GM12878 (cell line): ENCODE results near the gene PUM2. TPM values are rescaled to one million over a fixed set of nuclear protein-coding genes. Genes with fewer than 3 reads are reported as not detected.

ENCODE experiments used
- ATAC-seq: fragments of 200-7000 bp; cut with Tn5 transposase; 3 replicates; pipeline ENCODE4 v1.9.1; 2020; ENCODE audit warnings: mild to moderate bottlenecking, moderate library complexity
- BruUV-seq: library from RNA; stranded (reverse); fragments of 400-500 nt; replicated peaks from 2 replicates; lab custom pipeline; 2021; lab: Mats Ljungman, UMichigan
- CTCF ChIA-PET: fragments of 300-600 bp; sonication (Branson Sonifier 250); formaldehyde crosslinking; extraction: SDS; loops from one replicate; lab custom pipeline; 2021; ENCODE audit warnings: inconsistent platforms; lab: Yijun Ruan, JAX
- POLR2A ChIA-PET: fragments of 350-600 bp; formaldehyde crosslinking; extraction: SDS; loops from one replicate; lab custom pipeline; 2021; ENCODE audit warnings: inconsistent platforms; lab: Charles Lee
- RAD21 ChIA-PET: fragments of 300-600 bp; sonication (Branson Sonifier 250); formaldehyde crosslinking; loops from one replicate; lab custom pipeline; 2023; ENCODE audit warnings: antibody characterized with exemption; ENCODE audit not compliant: unreplicated experiment; lab: Charles Lee
- SMC1A ChIA-PET: fragments of 300-600 bp; sonication (Branson Sonifier 250); formaldehyde crosslinking; loops from one replicate; lab custom pipeline; 2023; ENCODE audit not compliant: unreplicated experiment, uncharacterized antibody; lab: Charles Lee
- DNase-seq: peaks from one replicate; pipeline ENCODE4 v3.0.0-alpha.2; 2011; ENCODE audit warnings: low read depth, low spot score
- FAIRE-seq: peaks from 3 replicates; lab custom pipeline; 2011; peaks lifted over from hg19 to GRCh38; lab: Jason Lieb, UNC
- H2AFZ ChIP-seq: 2 replicates; pipeline ENCODE4 v1.6.0; 2011; ENCODE audit warnings: low read depth, low read length, control low read depth; ENCODE audit not compliant: control insufficient read depth
- H3K27ac ChIP-seq: 2 replicates; pipeline ENCODE4 v1.5.1; 2011; ENCODE audit warnings: control low read depth; ENCODE audit not compliant: control insufficient read depth, insufficient read depth
- H3K27me3 ChIP-seq, 2 experiments: replicated peaks in 1 of 2; 2 replicates each; pipeline versions ENCODE4 v1.6.0 to v1.6.1; 2011; ENCODE audit warnings: low read length in 1 of 2; ENCODE audit not compliant: control insufficient read depth in 2 of 2, insufficient read depth in 2 of 2
- H3K36me3 ChIP-seq, 2 experiments: 2 replicates each; pipeline ENCODE4 v1.5.1; 2011; ENCODE audit warnings: low read length in 1 of 2; ENCODE audit not compliant: control insufficient read depth in 2 of 2, insufficient read depth in 2 of 2
- H3K4me1 ChIP-seq: 2 replicates; pipeline ENCODE4 v1.6.1; 2011; ENCODE audit warnings: mild to moderate bottlenecking, low read length, moderate library complexity, mixed read lengths; ENCODE audit not compliant: control insufficient read depth, insufficient read depth
- H3K4me2 ChIP-seq: 2 replicates; pipeline ENCODE4 v1.6.0; 2011; ENCODE audit warnings: control low read depth; ENCODE audit not compliant: control insufficient read depth, insufficient read depth
- H3K4me3 ChIP-seq: fragments of 200-600 bp; sonication (generic); 2 replicates; pipeline ENCODE4 v1.5.1; 2016
- H3K79me2 ChIP-seq: 2 replicates; pipeline ENCODE4 v1.6.0; 2011; ENCODE audit warnings: low read length; ENCODE audit not compliant: control insufficient read depth, insufficient read depth
- H3K9ac ChIP-seq: 2 replicates; pipeline ENCODE4 v1.8.0; 2011; ENCODE audit warnings: low read length, control low read depth, mixed read lengths; ENCODE audit not compliant: control insufficient read depth, insufficient read depth
- H3K9me3 ChIP-seq: replicated peaks from 3 replicates; pipeline ENCODE4 v1.5.1; 2011; ENCODE audit warnings: mild to moderate bottlenecking, low read length; ENCODE audit not compliant: control insufficient read depth, insufficient read depth
- H4K20me1 ChIP-seq: 2 replicates; pipeline ENCODE4 v1.6.0; 2011; ENCODE audit not compliant: control insufficient read depth, insufficient read depth
- BHLHE40 ChIP-seq, 2 experiments: fragments of 450-650 bp in 1 of 2; IDR thresholded peaks; 2 replicates each; pipeline ENCODE4 v1.6.1; 2011 to 2017; ENCODE audit warnings: low read depth in 2 of 2, borderline replicate concordance in 1 of 2, improper control_type of control experiment in 1 of 2, low read length in 1 of 2, mild to moderate bottlenecking in 1 of 2
- EGR1 ChIP-seq, 2 experiments: IDR thresholded peaks; 1 replicate in 1 of 2; 2 replicates in 1 of 2; pipeline ENCODE4 v1.6.1; 2011 to 2012; ENCODE audit warnings: low read depth in 2 of 2, low read length in 2 of 2, borderline replicate concordance in 1 of 2, mild to moderate bottlenecking in 1 of 2, moderate library complexity in 1 of 2
- FOXM1 ChIP-seq: IDR thresholded peaks from 2 replicates; pipeline ENCODE4 v1.6.1; 2012; ENCODE audit warnings: low read depth, mild to moderate bottlenecking, inconsistent platforms, low read length, moderate library complexity
- GATAD2B ChIP-seq: fragments of 450-650 bp; conservative IDR thresholded peaks from 2 replicates; pipeline ENCODE4 v1.6.1; 2017; ENCODE audit warnings: low read depth, mild to moderate bottlenecking, moderate library complexity
- HDAC6 ChIP-seq: fragments of 200-600 bp; sonication (generic); IDR thresholded peaks from one replicate; pipeline ENCODE4 v1.8.0; 2017; ENCODE audit warnings: antibody characterized with exemption; ENCODE audit not compliant: unreplicated experiment
- IRF3 ChIP-seq: fragments of 450-650 bp; IDR thresholded peaks from 2 replicates; pipeline ENCODE4 v1.6.1; 2014; ENCODE audit warnings: mild to moderate bottlenecking
- KLF5 ChIP-seq: fragments of 450-650 bp; IDR thresholded peaks from 2 replicates; pipeline ENCODE4 v1.6.1; 2014; ENCODE audit warnings: mild to moderate bottlenecking; ENCODE audit not compliant: partially characterized antibody
- LARP7 ChIP-seq: fragments of 450-650 bp; IDR thresholded peaks from 2 replicates; pipeline ENCODE4 v1.6.1; 2017; ENCODE audit warnings: mild to moderate bottlenecking
- MTA2 ChIP-seq: fragments of 450-650 bp; IDR thresholded peaks from 2 replicates; pipeline ENCODE4 v1.6.1; 2016; ENCODE audit warnings: low read depth, mild to moderate bottlenecking, moderate library complexity
- MYC ChIP-seq: IDR thresholded peaks from 2 replicates; pipeline ENCODE4 v1.6.1; 2011; ENCODE audit warnings: mild to moderate bottlenecking, low read length, moderate library complexity, inconsistent platforms; ENCODE audit not compliant: insufficient read depth, insufficient replicate concordance, insufficient read length, severe bottlenecking
- NFXL1 ChIP-seq: fragments of 450-650 bp; IDR thresholded peaks from 2 replicates; pipeline ENCODE4 v1.6.1; 2017; ENCODE audit warnings: antibody characterized with exemption, mild to moderate bottlenecking, borderline replicate concordance
- NKRF ChIP-seq: fragments of 450-650 bp; conservative IDR thresholded peaks from 2 replicates; pipeline ENCODE4 v1.6.1; 2017; ENCODE audit warnings: mild to moderate bottlenecking, moderate library complexity
- NR2F1 ChIP-seq: fragments of 450-650 bp; conservative IDR thresholded peaks from 2 replicates; pipeline ENCODE4 v1.6.1; 2017; ENCODE audit warnings: mild to moderate bottlenecking
- POLR2A ChIP-seq: IDR thresholded peaks from 2 replicates; pipeline ENCODE4 v1.6.1; 2011; ENCODE audit warnings: low read depth, mild to moderate bottlenecking, low read length
- POLR2AphosphoS2 ChIP-seq: IDR thresholded peaks from 2 replicates; pipeline ENCODE4 v1.6.1; 2011; ENCODE audit warnings: low read depth, mild to moderate bottlenecking, low read length, improper control_type of control experiment, moderate library complexity
- RB1 ChIP-seq: fragments of 450-650 bp; formaldehyde crosslinking; IDR thresholded peaks from 2 replicates; pipeline ENCODE4 v1.6.1; 2017; ENCODE audit warnings: mild to moderate bottlenecking, borderline replicate concordance
- SMARCA5 ChIP-seq: fragments of 450-650 bp; IDR thresholded peaks from 2 replicates; pipeline ENCODE4 v1.6.1; 2017; ENCODE audit warnings: mild to moderate bottlenecking
- YY1 ChIP-seq: IDR thresholded peaks from 2 replicates; pipeline ENCODE4 v1.6.1; 2011; ENCODE audit warnings: low read depth, mild to moderate bottlenecking, low read length
- ZNF207 ChIP-seq: fragments of 450-650 bp; IDR thresholded peaks from 2 replicates; pipeline ENCODE4 v1.6.1; 2014; ENCODE audit warnings: antibody characterized with exemption, mild to moderate bottlenecking, borderline replicate concordance
- WGBS: methylation state at CpG from one replicate; pipeline ENCODE4 v1.1.6; 2016; ENCODE audit warnings: low lambda C conversion rate; ENCODE audit not compliant: insufficient replicate concordance, insufficient coverage; ENCODE audit errors: missing lambda C conversion rate; 5-methylcytosine and 5-hydroxymethylcytosine counted together
- in situ Hi-C: fragments of 300-500 bp; cut with MboI; formaldehyde crosslinking; loops from 9 replicates; pipeline ENCODE4 v1.14.3; 2018; ENCODE audit warnings: mixed read lengths
- intact Hi-C: fragments of 100-400 bp; cut with micrococcal nuclease; formaldehyde crosslinking; loops from one replicate; pipeline ENCODE4 v1.14.2; 2022; ENCODE audit not compliant: unreplicated experiment
- polyA plus RNA-seq, 11 experiments: library from polyadenylated mRNA; depleted of rRNA in 4 of 11; unstranded in 6 of 11; stranded (reverse) in 5 of 11; fragments of >200 nt; fragmentation: Nextera tagmentation in 4 of 11; fragmentation: Illumina TruSeq in 1 of 11; extraction: Ambion mirVana in 4 of 11; extraction: Trizol in 1 of 11; gene quantifications; 1 replicate in 1 of 11; 2 replicates in 10 of 11; pipeline versions ENCODE4 v1.2.1 to v1.2.3, GENCODE V29; 2011 to 2016; ENCODE audit warnings: inconsistent platforms in 2 of 11, missing spikeins in 2 of 11, low read depth in 1 of 11
- total RNA-seq, 4 experiments: library from RNA; depleted of rRNA in 3 of 4; stranded (reverse); fragments of >200 nt in 3 of 4; fragmentation: Illumina TruSeq in 1 of 4; extraction: Trizol in 1 of 4; gene quantifications; 2 replicates each; pipeline versions ENCODE4 v1.2.1 to v1.2.3, GENCODE V29; 2013 to 2021

PUM2 gene
- total and polyA plus RNA-seq, 10 of the 15 experiments (the other 5 are each of a cell fraction or from before 2014, with no cell fraction given) = 14.5 to 87.6 (median 29.4) TPM

GRCh38 chr2:20224716-20225293, 125.8 kb downstream of the PUM2 start, which contains the start of gene SDC1 (continued):
- TF ChIP-seq SMARCA5 (0 out of 2 replicates have a peak, but pooled peaks have one; percentile 19), LARP7 (peak; percentile 63), KLF5 (no peak), GATAD2B (peak; percentile 12; the same call in 1 of the 2 replicates), RB1 (peak; percentile 43; the same call in 1 of the 2 replicates), BHLHE40 (IDR thresholded peaks at IDR 0.05; ENCODE audit: borderline replicate concordance in 1 of 2, low read depth in 2 of 2, low read length in 1 of 2) (peak; percentile 5 to 75; a peak in 2 of 4 replicates), FOXM1 (no peak)

- H4K20me1 ChIP-seq = no peaks in the 10 kb centered on the region
- no peaks in the 10 kb centered on the region for H3K36me3 ChIP-seq
- ATAC-seq (peak; percentile 31), FAIRE-seq (no peak), DNase-seq (no peak)
- ChIA-PET CTCF (interaction anchor here (0.8 to 7.5 kb wide), 16 partner anchors 10 to 268 kb away, joined by 3 to 284 read pairs (median 8); no protein-coding TSS in a partner anchor), SMC1A (interaction anchor here (0.8 to 9.6 kb wide), 11 partner anchors 8 to 323 kb away, joined by 3 to 191 read pairs (median 5); partner anchors contain the start of gene TTC32), POLR2A (interaction anchor here (1.3 to 3.8 kb wide), 3 partner anchors 11 to 88 kb away, joined by 3 to 38 read pairs (median 4); no protein-coding TSS in a partner anchor), RAD21 (interaction anchor here (0.7 to 7.0 kb wide), 17 partner anchors 10 to 270 kb away, joined by 3 to 156 read pairs (median 12); partner anchors contain the start of gene LAPTM4A)
- intact Hi-C loops = no loop called here
- H3K4me2 ChIP-seq = peak overlapping the region; percentile 99
- H3K27ac ChIP-seq = peak overlapping the region; percentile 74
- no peaks in the 10 kb centered on the region for H3K9me3 ChIP-seq
- WGBS = 0% methylated on average over 31 of the region's 70 CpGs
- BruUV-seq = no TSS peak
- H3K79me2 ChIP-seq = peaks cover 33% of the 10 kb centered on the region
- H3K27me3 ChIP-seq = no peaks in the 10 kb centered on the region; a peak in 1 of 4 replicates
- peak overlapping the region; percentile 84 for H3K4me3 ChIP-seq
- H3K9ac ChIP-seq = peak overlapping the region; percentile 76
- H2AFZ ChIP-seq = peak overlapping the region; percentile 76
- peaks cover 29% of the 10 kb centered on the region for H3K4me1 ChIP-seq
- in situ Hi-C loops = no loop called here
- TF ChIP-seq YY1 (0 out of 2 replicates have a peak, but pooled peaks have one; percentile 4), POLR2A (no peak; the same call in 1 of the 2 replicates), MTA2 (no peak), NKRF (0 out of 2 replicates have a peak, but pooled peaks have one; percentile 22), IRF3 (no peak), GATAD2B (0 out of 2 replicates have a peak, but pooled peaks have one; percentile 3), EGR1 (IDR thresholded peaks at IDR 0.05; ENCODE audit: borderline replicate concordance in 1 of 2, low read depth in 2 of 2, low read length in 2 of 2) (peak in 1 of 2 experiments; percentile 22; a peak in 1 of 3 replicates), NFXL1 (no peak), MYC (no peak), HDAC6 (peak; percentile 64), POLR2AphosphoS2 (no peak), ZNF207 (no peak), LARP7 (0 out of 2 replicates have a peak, but pooled peaks have one; percentile 47), NR2F1 (peak; percentile 23; the same call in 1 of the 2 replicates)
Measured at GRCh38 chr2:20224164-20224715, 126.4 kb downstream of the PUM2 start.
